Uterus (tissue), 2 donors: ENCODE data around the gene GSTA2.
"Not testable (repeated sequence)": the region's sequence is repeated elsewhere in the genome, so short reads cannot be mapped to it uniquely, and the experiment has no call there.

Experiments used
- CTCF ChIP-seq, 4 experiments: fragments of 200-600 bp in 2 of 4; fragments of 450-650 bp in 2 of 4; sonication (generic) in 2 of 4; IDR thresholded peaks; one replicate each; pipeline ENCODE4 v1.5.1; 2016 to 2019; ENCODE audit warnings: antibody characterized with exemption in 4 of 4, mild to moderate bottlenecking in 2 of 4, moderate library complexity in 1 of 4
- POLR2A ChIP-seq, 2 donors: fragments of 450-650 bp; IDR thresholded peaks; one replicate each; pipeline ENCODE4 v1.6.1; 2016; ENCODE audit warnings: antibody characterized with exemption in 2 of 2, mild to moderate bottlenecking in 1 of 2, moderate library complexity in 1 of 2

- TF ChIP-seq CTCF, POLR2A (IDR thresholded peaks at IDR 0.05): not testable (repeated sequence)
Observed at GRCh38 chr6:52789658-52790057, 26.4 kb upstream of the GSTA2 start.
